ENCODE measurements around the gene E2F8. TPM values are rescaled to one million over a fixed set of nuclear protein-coding genes. Genes with fewer than 3 reads are reported as not detected.

The E2F8 gene
- total RNA-seq, 1 donor from 2014 or later = 1.0 TPM

GRCh38 chr11:19218216-19218615 is 22.5 kb downstream of the E2F8 start:
- DNase-seq = no peak

- no peak for DNase-seq
Observed at GRCh38 chr11:19216709-19217374, 23.9 kb downstream of the E2F8 start.

GRCh38 chr11:19216021-19216420 is 24.7 kb downstream of the E2F8 start:
- DNase-seq = no peak

DNA sequence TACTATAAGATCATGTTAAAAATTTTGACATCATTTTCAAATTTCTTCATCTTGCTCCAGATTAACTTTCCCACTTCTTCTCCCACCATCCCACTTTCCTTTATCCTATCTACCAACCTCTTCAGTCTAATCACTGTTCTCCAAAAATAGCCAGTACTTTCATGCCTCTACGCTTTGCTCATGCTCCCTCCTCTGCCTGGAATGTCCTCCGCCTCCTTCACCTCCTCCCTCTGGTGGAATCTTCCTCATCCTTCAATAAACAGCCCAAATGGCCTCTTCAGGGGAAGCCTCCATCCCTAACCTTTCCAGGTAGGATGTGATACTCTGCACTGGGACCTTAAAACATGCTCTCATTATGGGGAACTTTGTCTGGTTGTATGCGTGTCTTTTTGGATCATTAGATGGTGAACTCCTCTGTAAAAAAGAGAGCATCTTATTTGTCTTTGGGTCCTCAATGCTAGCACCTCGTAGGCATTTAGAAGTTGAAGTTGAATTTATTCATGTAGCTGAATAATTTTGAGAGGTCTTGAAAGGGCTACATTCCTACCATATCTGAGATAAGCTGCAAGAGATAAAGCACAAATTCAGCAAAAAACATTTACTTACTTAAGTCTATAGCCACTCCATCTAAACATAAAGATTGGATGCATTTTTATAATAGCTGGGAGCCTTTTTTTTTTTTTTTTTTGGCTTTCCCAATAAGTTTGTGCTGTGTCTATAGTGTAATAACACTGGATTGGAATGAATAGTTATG is 31.0 kb downstream of the E2F8 start:
- DNase-seq = no peak

- DNase-seq = no peak
Observed at GRCh38 chr11:19208959-19209546, 31.7 kb downstream of the E2F8 start.

DNA sequence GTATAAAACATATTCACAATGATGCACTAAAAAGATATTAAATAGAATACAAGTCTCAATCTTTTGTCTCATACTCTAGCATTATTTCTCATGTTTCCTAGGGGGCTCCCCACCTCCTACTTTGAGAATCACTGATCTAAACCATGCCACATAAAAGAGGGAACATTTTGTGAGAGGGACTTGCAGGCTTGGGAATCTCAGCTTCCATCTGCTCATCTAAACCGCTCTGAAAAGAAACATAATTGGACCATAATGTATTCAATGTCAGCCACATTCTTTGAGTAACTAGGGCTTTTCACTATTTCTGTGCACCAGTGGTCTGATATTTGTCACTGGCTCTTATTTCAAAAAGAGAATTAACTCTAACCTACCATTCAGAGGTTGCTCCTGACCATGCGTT is 32.6 kb downstream of the E2F8 start:
- DNase-seq = no peak

DNA sequence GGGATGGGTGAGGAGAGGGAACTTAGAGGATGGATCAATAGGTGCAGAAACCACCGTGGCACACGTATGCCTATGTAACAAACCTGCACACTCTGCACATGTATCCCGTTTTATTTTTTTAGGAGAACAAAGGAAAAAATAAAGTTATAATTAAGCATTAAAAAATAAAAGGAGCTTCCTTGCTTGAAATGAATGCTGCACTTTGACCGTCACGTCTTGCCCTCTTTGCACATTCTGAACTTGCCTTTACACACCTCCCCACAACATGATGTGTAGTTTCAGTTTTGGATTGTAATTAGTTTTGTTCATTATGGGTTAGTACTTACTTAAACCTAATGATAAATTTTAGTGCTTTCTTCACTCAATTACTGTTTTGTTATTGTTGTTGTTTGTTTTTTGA is 35.9 kb downstream of the E2F8 start:
- DNase-seq = no peak

DNA sequence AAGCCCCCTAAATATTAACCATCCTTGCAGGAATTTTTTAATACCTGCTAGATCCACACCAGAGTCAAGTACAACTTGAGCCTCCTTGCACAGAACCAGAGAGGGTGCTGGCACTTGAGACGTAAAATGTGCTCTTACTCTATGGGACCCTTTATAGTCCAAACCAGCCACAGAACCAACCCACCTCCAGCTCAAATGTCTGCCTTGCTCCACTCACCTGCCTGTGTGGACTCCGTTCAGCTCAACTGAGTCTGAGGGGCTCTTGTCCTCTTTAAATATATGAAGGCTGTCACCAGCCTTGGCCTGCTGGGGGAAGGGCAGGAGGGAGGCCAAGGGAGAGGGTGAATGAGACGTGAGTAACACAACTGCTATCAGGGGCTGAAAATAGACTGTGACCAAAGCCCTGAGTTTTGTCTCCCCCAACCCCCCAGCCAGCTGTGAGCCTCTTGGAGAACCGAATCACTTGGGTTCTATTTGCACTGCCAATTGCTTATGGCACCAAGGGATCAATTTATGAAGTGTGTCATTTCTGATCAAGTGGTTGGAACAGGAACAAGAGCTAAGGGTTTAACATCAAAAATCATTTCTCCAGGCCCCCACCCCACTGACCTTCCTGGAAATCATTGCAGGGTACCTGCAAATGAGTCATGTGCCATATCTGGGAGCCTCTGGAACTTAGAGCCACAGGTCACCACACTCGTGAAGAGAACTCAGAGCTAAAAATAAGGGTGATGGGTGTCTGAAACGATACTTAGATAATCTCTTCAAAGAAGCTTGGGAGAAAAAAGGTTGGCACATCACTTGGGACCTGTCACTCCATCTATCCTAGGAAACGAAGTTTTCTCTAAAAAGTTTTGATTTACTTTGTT is 38.8 kb downstream of the E2F8 start, which contains the start of gene CSRP3:
CSRP3 (minus strand) TSS at position 247 of the 869 bp plus-strand sequence. CDS start 9,535 bp downstream, outside the sequence.
- DNase-seq = no peak

DNA sequence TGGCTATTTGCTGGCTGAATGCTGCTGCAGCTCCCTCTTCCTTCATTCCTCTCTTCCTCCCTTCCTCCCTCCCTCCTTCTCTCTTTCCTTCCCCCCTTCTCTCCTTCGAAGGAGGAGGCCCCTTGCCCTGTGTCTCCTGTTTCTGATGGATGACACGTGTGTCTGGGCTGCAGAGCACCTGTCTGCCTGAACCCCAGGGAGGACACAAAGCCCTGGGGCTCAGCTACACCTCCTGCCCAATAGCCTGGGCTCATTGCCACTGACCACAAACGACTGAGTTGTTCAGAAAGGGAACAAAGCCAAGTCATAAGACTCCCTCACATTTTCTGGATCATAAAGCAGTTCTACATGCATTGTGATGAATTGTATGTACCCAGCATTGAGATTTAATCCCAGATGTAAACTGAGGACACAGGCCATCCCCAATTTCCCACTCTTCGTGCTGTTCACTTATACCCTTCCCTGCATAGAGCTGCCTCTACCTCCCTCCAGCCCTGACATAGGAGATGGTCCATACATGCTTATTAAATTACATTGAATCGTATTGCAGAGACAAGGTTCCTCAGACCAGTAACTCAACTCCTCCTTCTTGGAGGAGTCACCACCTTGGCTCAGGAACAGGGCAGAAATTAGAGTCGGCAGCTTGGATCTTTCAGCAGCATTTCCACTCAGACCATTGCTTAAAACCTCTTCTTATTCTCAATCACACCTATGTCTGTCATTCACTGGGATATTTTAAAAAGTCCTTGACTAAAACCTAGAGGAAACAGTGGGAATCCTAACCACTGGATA is 40.1 kb downstream of the E2F8 start:
- DNase-seq = peak; percentile 55

DNA sequence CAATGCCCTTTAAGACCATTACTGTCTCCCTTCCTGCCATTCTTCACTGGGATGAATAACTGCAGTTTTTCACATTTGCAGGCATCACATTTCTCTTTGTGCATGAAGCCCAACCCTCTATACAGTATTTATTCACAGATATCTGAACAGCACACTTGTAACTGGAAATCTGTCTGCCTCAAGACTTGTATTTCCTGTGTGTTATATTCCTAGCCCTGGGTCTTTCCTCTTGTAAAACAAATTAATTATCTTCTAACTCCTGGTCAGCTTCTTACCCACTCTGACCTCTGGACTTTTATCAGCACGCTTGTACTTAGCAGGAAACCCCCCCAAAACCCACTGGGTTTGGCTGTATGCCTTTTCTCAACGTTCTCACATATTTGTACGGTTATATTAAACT is 41.0 kb downstream of the E2F8 start:
- peak; percentile 74 for DNase-seq

DNA sequence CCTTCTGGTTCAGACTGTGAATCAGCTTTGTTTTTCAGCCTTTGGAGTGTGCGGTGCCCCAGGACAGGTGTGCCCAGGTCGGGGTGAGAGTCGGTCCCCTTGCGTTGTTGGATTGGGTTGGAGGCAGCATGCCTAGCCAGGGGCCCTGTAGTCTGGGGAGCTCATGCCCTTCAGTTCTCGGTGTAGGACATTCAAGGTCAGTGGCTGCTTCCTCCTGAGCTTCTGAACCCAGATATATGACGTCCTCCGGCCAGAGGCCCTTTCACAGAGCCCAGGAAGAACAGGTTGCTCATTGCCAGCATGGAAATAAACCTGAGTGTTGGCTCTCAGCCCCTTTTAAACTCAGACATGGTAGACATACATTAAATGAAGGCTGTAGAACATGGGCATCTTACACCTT is 41.7 kb downstream of the E2F8 start:
- DNase-seq = no peak

DNA sequence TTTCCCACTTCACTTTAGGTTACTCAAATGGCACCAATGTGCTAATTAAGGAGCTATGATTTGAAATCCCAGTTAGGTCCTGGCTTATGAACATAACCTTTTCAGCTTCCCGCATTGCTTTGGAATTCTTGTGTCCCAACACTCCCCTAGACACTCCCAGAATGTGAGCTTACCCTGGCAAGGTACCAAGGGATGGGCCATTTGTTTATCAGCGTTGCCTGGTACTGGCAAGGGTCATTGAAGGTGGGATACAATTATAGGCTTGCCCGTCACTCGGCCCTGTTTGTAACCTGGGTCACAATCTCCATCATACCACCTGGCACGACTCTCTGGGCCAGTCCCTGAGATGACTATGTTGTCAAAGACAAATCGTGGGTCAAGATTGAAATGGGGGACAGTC is 44.3 kb downstream of the E2F8 start:
- DNase-seq = no peak

DNA sequence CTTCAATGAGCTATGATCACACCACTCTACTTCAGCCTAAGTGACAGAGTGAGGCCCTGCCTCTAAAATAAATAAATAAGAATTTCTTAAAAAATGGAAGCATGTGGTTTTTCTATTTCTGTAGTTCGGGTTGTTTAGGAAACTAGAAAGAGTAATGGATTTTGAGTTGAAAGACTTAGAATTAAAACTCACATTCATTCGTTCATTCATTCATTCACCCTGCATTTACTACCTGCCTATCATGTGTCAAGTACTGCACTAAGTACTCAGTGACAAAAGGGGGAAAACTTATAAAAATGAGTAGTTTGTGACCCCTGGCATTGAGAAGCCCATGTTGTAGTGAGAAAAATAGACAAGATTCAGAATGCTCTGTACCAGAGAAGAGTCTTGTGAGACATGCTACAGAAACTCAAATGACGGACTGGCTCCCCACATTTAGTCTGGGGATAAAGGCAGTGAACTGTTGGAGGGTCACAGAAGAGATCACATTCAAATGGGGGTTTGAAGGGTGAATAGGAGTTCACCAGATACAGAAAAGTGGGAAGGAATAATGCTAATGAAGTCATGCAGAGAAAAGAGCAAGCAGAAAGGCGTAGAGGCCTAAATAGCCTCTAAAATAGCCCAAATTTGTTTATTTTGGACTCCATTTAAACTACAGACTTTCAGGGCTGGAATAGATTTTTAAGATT is 46.0 kb downstream of the E2F8 start:
- no peak for DNase-seq

GRCh38 chr11:19193916-19194315 is 46.8 kb downstream of the E2F8 start:
- peak; percentile 23 for DNase-seq

- no peak for DNase-seq
Observed at GRCh38 chr11:19191530-19192169, 49.1 kb downstream of the E2F8 start.

DNA sequence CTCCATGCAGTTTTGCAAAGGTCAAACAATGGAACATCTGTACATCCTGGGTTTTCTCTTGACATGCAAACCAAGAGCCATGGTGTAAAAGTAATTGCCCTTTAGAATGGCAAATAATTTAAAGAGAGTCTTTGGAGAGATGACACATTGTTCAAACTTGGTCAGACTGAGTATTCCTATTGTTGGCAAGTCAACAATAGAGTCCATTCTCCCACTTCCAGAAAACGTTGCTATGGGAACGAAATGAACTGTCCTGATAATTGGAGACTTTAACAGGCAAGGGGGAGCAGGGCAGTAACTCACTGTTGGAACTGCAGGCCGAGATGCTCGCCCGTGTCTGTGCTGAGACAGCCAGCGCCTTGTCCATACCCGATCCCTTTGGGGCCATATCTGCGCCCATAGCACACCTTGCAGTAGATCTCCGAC is 52.9 kb downstream of the E2F8 start:
- peak; percentile 31 for DNase-seq

DNA sequence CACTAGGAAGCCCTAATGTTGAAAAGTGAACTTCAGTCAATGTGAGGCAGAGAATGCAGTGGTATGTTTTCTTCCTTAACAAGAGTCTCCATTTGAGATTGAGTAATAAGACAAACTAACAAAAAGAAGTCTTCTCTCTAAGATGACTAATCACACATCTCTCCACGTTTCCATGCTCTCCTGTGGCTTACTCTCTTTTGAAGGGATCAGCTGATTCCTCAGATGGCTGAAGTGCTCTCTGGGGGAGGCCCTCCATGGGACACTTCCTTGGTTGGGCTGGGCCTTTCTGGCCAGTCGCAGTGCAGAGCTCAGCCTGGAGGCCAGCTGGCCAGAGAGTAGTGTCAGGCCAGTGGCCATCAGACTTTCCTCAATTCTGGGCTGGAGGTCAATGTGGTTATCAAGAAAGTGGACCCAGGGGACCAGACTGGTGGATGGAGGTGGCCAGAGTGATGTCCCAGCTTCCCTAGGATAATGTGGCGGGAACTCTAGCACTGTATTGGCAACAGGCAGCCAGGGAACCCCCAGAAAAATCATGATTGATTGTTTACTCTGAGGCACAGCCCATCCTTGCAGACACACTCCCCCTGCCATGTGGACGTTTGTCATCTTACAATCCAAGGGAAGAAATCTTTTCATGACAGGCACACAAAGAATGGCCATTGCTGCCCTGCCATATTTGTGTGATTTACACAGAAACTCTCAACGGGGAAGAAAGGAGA is 53.5 kb downstream of the E2F8 start:
- DNase-seq = no peak

GRCh38 chr11:19185516-19186052 is 55.2 kb downstream of the E2F8 start:
- no peak for DNase-seq

DNA sequence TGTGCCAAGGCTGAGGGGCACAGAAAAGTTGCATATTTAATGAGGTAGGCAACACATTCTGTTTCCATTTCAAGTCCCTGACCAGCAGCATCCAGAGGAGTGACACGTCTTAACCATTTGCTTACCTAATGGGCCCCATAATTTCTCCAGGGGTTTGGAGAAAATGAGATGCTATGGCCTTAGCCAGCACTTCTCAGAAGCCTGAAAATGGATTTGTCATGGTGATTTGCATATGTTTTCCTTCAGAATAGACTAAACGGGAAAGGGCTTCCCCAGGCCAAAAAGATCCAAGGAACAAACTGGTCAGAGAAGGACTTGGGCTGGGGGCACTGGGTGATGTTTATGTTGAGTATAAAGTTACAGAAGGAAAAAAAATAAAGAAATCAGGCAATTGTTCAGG is 55.7 kb downstream of the E2F8 start:
- no peak for DNase-seq

DNA sequence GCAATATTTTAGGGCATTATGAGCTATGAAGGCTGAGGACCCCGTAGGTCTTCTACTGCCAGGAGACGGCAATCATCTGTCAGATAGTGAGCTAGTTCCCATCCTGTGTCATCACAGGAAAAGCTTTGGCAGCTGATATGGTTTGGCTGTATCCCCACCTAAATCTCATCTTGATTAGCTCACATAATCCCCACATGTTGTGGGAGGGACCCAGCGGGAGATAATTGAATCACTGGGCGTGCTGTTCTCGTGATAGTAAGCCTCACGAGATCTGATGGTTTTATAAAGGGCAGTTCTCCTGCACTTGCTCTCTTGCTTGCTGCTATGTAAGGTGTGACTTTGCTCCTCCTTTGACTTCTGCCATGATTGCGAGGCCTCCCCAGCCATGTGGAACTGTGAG is 57.1 kb downstream of the E2F8 start:
- DNase-seq = no peak
